Ishikawa (cell line): ENCODE measurements around the gene CEP120.

ENCODE experiments used
- EGR1 ChIP-seq: IDR thresholded peaks from 2 replicates; pipeline ENCODE4 v1.6.1; 2012
- NFIC ChIP-seq: IDR thresholded peaks from 2 replicates; pipeline ENCODE4 v1.6.1; 2012
- RAD21 ChIP-seq: IDR thresholded peaks from 2 replicates; pipeline ENCODE4 v1.6.1; 2012; ENCODE audit warnings: low read depth
- TCF12 ChIP-seq: IDR thresholded peaks from 2 replicates; pipeline ENCODE4 v1.6.1; 2012; ENCODE audit warnings: low read depth

- TF ChIP-seq NFIC: no peak
- no peak for TF ChIP-seq TCF12
- no peak for TF ChIP-seq EGR1
- TF ChIP-seq RAD21: no peak
These were observed 125.9 kb downstream of the CEP120 start for GRCh38 chr5:123297198-123297831.
